ENCODE data around the gene TTC28.

DNA sequence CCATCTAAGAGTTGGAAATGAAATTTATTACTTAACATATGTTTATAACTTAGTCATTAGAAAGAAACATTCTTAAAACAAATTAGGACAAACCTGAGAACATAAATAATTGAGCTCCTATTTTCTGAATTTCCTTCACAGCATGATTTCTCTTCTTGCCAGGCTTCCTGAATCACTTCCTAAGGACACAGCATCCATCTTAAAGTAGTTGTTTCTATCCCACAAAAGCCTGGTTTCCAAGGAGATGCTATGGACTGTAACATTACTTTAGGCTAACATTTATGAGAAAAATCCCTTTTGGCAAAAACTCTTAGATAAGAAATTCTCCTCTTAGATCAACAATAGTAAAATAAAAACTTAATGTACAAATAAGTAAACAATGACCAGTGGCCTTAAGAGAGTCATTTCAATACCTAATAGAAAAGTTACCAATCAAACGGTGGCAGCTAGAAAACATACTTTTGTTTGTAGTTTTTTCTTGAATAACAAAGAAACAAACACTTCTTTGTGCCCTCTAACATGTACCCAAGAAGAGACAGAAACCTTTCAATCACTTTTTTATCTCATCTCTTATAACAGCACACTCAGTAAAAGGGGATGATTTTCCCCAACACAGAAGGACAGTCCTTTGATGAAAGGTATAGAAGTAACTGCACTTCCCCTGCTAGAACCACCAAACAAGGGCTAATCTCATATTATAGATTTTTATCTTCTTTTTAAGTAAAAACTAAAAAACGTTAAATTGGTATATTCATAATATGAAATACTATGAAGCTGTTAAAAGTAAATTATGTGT is 74.5 kb downstream of the TTC28 start:
- TF ChIP-seq, protein P1, sequence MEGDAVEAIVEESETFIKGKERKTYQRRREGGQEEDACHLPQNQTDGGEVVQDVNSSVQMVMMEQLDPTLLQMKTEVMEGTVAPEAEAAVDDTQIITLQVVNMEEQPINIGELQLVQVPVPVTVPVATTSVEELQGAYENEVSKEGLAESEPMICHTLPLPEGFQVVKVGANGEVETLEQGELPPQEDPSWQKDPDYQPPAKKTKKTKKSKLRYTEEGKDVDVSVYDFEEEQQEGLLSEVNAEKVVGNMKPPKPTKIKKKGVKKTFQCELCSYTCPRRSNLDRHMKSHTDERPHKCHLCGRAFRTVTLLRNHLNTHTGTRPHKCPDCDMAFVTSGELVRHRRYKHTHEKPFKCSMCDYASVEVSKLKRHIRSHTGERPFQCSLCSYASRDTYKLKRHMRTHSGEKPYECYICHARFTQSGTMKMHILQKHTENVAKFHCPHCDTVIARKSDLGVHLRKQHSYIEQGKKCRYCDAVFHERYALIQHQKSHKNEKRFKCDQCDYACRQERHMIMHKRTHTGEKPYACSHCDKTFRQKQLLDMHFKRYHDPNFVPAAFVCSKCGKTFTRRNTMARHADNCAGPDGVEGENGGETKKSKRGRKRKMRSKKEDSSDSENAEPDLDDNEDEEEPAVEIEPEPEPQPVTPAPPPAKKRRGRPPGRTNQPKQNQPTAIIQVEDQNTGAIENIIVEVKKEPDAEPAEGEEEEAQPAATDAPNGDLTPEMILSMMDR (IDR thresholded peaks at IDR 0.05; ENCODE audit: insufficient read depth, low read length, poor library complexity, severe bottlenecking), result no peak
- no peak for TF ChIP-seq EZH2phosphoT487 (conservative IDR thresholded peaks at IDR 0.05; ENCODE audit: low read length)

Measured in SU-DHL-6 (cell line).